Chondrocyte (in vitro differentiated cells): Measurements from ENCODE around the gene CHST3. TPM values are rescaled to one million over a fixed set of nuclear protein-coding genes. Genes with fewer than 3 reads are reported as not detected.

Source experiments
- DNase-seq: peaks from one replicate; pipeline ENCODE4 v3.0.0; 2021; ENCODE audit warnings: mixed read lengths, low spot score
- H3K27ac Mint-ChIP-seq: one replicate; pipeline ENCODE4 v1.8.0; 2021; ENCODE audit warnings: mild to moderate bottlenecking, moderate library complexity, mixed read lengths; ENCODE audit not compliant: unreplicated experiment
- H3K27me3 Mint-ChIP-seq: 2 replicates; pipeline ENCODE4 v1.8.0; 2021; ENCODE audit warnings: low read depth, mixed read lengths
- H3K36me3 Mint-ChIP-seq: 2 replicates; pipeline ENCODE4 v1.8.0; 2021; ENCODE audit warnings: low read depth, mixed read lengths
- H3K4me1 Mint-ChIP-seq: 2 replicates; pipeline ENCODE4 v1.8.0; 2021; ENCODE audit warnings: low read depth, mild to moderate bottlenecking, mixed read lengths
- H3K4me3 Mint-ChIP-seq: one replicate; pipeline ENCODE4 v1.8.0; 2021; ENCODE audit warnings: mild to moderate bottlenecking, moderate library complexity, mixed read lengths; ENCODE audit not compliant: unreplicated experiment
- H3K9me3 Mint-ChIP-seq: 2 replicates; pipeline ENCODE4 v1.8.0; 2021; ENCODE audit warnings: low read depth, mixed read lengths
- CTCF ChIP-seq: fragments of 200-600 bp; sonication (generic); IDR thresholded peaks from 2 replicates; pipeline ENCODE4 v1.5.0; 2021; ENCODE audit warnings: antibody characterized with exemption, mild to moderate bottlenecking, moderate library complexity
- total RNA-seq: library from RNA; stranded (reverse); gene quantifications from 3 replicates; pipeline ENCODE4 v1.2.1, GENCODE V29; 2021

Gene CHST3
- total RNA-seq, 1 donor from 2014 or later, result 63.2 TPM

- TF ChIP-seq CTCF, result no peak
- H3K4me1 Mint-ChIP-seq, result peaks cover 8% of the 10 kb centered on the region
- no peak for DNase-seq
- no peaks in the 10 kb centered on the region for H3K27me3 Mint-ChIP-seq
- no peaks in the 10 kb centered on the region for H3K9me3 Mint-ChIP-seq
- no peak overlapping the region for H3K27ac Mint-ChIP-seq
- no peak overlapping the region for H3K4me3 Mint-ChIP-seq
- H3K36me3 Mint-ChIP-seq, result no peaks in the 10 kb centered on the region
Measured at GRCh38 chr10:72035252-72035887, 71.2 kb downstream of the CHST3 start.

GRCh38 chr10:72037266-72037665 lies 73.1 kb downstream of the CHST3 start:
- no peak overlapping the region for H3K4me3 Mint-ChIP-seq
- no peak for TF ChIP-seq CTCF
- H3K9me3 Mint-ChIP-seq, result no peaks in the 10 kb centered on the region
- no peaks in the 10 kb centered on the region for H3K27me3 Mint-ChIP-seq
- no peaks in the 10 kb centered on the region for H3K36me3 Mint-ChIP-seq
- peaks cover 8% of the 10 kb centered on the region for H3K4me1 Mint-ChIP-seq
- no peak for DNase-seq
- no peak overlapping the region for H3K27ac Mint-ChIP-seq

- Mint-ChIP-seq H3K27me3 (no peaks in the 10 kb centered on the region), H3K4me3 (no peak overlapping the region), H3K27ac (no peak overlapping the region)
Measured at GRCh38 chr10:72037811-72038210, 73.6 kb downstream of the CHST3 start.

DNA sequence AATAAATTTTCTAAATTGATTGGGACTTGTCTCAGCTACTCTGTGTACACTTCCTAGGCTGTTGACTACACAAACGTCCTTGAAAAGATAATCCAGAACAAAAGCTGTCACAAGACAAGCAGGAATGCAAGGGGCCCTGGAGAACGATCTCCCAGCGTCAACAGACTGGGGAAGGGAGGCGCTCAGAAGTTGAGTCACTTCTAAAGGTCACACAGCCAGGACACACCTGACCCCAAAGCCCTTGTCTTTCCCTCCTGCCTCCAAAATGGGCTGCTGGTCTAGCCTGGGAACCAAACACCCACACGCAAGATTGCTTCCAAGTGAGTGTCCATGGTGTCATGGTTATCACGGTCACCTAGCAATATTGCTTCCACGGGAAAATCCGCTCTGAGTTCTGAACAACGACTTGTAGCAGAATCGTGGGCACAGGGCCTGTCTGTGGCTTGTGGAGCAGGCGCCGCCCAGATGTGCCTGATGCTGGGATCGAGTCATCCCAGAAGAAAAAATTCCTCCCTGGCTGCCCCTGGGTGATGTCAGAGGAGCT lies 74.3 kb downstream of the CHST3 start:
- Mint-ChIP-seq H3K4me3 (no peak overlapping the region), H3K9me3 (no peaks in the 10 kb centered on the region), H3K27me3 (no peaks in the 10 kb centered on the region), H3K4me1 (peaks cover 17% of the 10 kb centered on the region), H3K36me3 (no peaks in the 10 kb centered on the region), H3K27ac (no peak overlapping the region)
- no peak for TF ChIP-seq CTCF
- DNase-seq, result no peak

More at GRCh38 chr10:72037811-72038210, 73.6 kb downstream of the CHST3 start:
- H3K4me1 Mint-ChIP-seq, result peaks cover 10% of the 10 kb centered on the region
- TF ChIP-seq CTCF, result no peak
- H3K9me3 Mint-ChIP-seq, result no peaks in the 10 kb centered on the region
- H3K36me3 Mint-ChIP-seq, result no peaks in the 10 kb centered on the region
- DNase-seq, result no peak

DNA sequence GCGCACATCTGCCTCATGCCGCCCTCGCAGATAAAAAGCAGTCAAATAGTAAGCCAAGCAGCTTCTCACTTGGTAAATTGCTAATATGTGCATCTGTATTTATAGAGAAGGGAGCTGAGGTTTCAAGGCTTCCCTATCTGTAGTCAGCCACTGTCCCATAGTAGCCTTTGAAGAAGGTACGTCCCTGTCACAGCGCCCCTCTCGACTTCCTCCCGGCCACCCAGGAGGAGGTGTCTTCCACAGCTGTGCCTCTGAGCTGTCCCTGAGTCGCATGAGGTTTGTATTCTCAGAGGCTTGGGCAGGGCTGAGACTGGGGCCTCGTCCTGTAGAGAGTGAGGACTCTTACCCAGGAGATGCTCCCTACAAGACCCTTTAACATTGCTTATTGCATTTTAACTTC lies 75.2 kb downstream of the CHST3 start:
- no peak for DNase-seq
- H3K4me1 Mint-ChIP-seq, result peaks cover 22% of the 10 kb centered on the region
- H3K4me3 Mint-ChIP-seq, result no peak overlapping the region
- H3K27me3 Mint-ChIP-seq, result no peaks in the 10 kb centered on the region
- no peaks in the 10 kb centered on the region for H3K36me3 Mint-ChIP-seq
- no peak overlapping the region for H3K27ac Mint-ChIP-seq
- no peaks in the 10 kb centered on the region for H3K9me3 Mint-ChIP-seq
- no peak for TF ChIP-seq CTCF
